Stomach (tissue), 9 donors: ENCODE measurements around the gene LCK. TPM values are rescaled to one million over a fixed set of nuclear protein-coding genes. Genes with fewer than 3 reads are reported as not detected.

ENCODE experiments used
- DNase-seq, 2 donors: peaks; one replicate each; pipeline versions ENCODE4 v3.0.0 to v3.0.0-alpha.2; 2013 to 2019
- H3K27ac ChIP-seq, 5 donors: fragments of 200-600 bp in 4 of 5; sonication (generic) in 4 of 5; one replicate each; pipeline ENCODE4 v1.5.1; 2013 to 2019; ENCODE audit warnings: mild to moderate bottlenecking in 1 of 5, moderate library complexity in 1 of 5
- H3K27me3 ChIP-seq, 3 donors: fragments of 200-600 bp; sonication (generic); one replicate each; pipeline ENCODE4 v1.5.1; 2017 to 2019; ENCODE audit warnings: mixed run types in 1 of 3
- H3K36me3 ChIP-seq, 4 donors: fragments of 200-600 bp; sonication (generic); 1 replicate in 3 of 4; 2 replicates in 1 of 4; pipeline ENCODE4 v1.5.1; 2016 to 2019
- H3K4me1 ChIP-seq, 4 donors: fragments of 200-600 bp; sonication (generic); one replicate each; pipeline ENCODE4 v1.5.1; 2016 to 2019
- H3K4me3 ChIP-seq, 4 donors: fragments of 200-600 bp; sonication (generic) in 3 of 4; one replicate each; pipeline ENCODE4 v1.5.1; 2016 to 2019; ENCODE audit warnings: mild to moderate bottlenecking in 1 of 4
- H3K9me3 ChIP-seq, 4 donors: fragments of 200-600 bp; sonication (generic); one replicate each; pipeline ENCODE4 v1.5.1; 2016 to 2019
- CTCF ChIP-seq, 7 experiments: fragments of 450-650 bp in 4 of 7; fragments of 200-600 bp in 3 of 7; sonication (generic) in 3 of 7; IDR thresholded peaks; one replicate each; pipeline ENCODE4 v1.5.1; 2016 to 2019; ENCODE audit warnings: antibody characterized with exemption in 7 of 7, control low read depth in 2 of 7, mild to moderate bottlenecking in 1 of 7
- EP300 ChIP-seq: sonication (generic); formaldehyde crosslinking; IDR thresholded peaks from one replicate; pipeline ENCODE4 v1.6.1; 2017; ENCODE audit warnings: antibody characterized with exemption
- POLR2A ChIP-seq, 4 donors: fragments of 450-650 bp; IDR thresholded peaks; one replicate each; pipeline ENCODE4 v1.6.1; 2016; ENCODE audit warnings: antibody characterized with exemption in 4 of 4, control low read depth in 2 of 4, mild to moderate bottlenecking in 1 of 4, moderate library complexity in 1 of 4
- POLR2AphosphoS5 ChIP-seq, 3 donors: sonication (generic); formaldehyde crosslinking; IDR thresholded peaks; one replicate each; pipeline ENCODE4 v1.6.1; 2016; ENCODE audit warnings: antibody characterized with exemption in 3 of 3
- WGBS, 5 donors: extraction: QIAGEN DNeasy Blood & Tissue Kit in 3 of 5; methylation state at CpG; one replicate each; pipeline versions ENCODE4 v1.1.5 to v1.1.7; 2013 to 2018; 5-methylcytosine and 5-hydroxymethylcytosine counted together
- intact Hi-C: fragments of 100-400 bp; cut with DNase I; formaldehyde crosslinking; loops from one replicate; pipeline ENCODE4 v1.15.1; 2023; ENCODE audit warnings: low total_unique reads
- polyA plus RNA-seq, 3 donors: library from polyadenylated mRNA; stranded (reverse); fragments of 200-250 nt; gene quantifications; one replicate each; pipeline ENCODE4 v1.2.3, GENCODE V29; 2013
- total RNA-seq, 5 donors: library from RNA; depleted of rRNA; stranded (reverse); fragments of >200 nt; gene quantifications; one replicate each; pipeline versions ENCODE4 v1.1.0 to v1.2.3, GENCODE V29; 2014 to 2016
- donor health status: healthy with polysubstance abuse.
- donor health status: Bipolar disorder and iron deficiency.
- donor health status: healthy.

LCK gene
- total and polyA plus RNA-seq, 8 donors: 0.58 to 6.4 (median 2.2) TPM

GRCh38 chr1:32309960-32310359, 58.9 kb downstream of the LCK start:
- peak overlapping the region in 1 of 5 donors; percentile 30 for H3K27ac ChIP-seq
- H3K27me3 ChIP-seq: no peaks in the 10 kb centered on the region
- peaks cover 0 to 34% (median 23%) of the 10 kb centered on the region in 4 donors for H3K36me3 ChIP-seq
- H3K4me1 ChIP-seq: peaks cover 21 to 46% (median 36%) of the 10 kb centered on the region in 4 donors
- DNase-seq: no peak
- intact Hi-C loops: no loop called here
- no peak overlapping the region for H3K4me3 ChIP-seq
- WGBS, 5 donors: 15 to 44% (median 26%) methylated on average over 1 of the region's 1 CpG
- TF ChIP-seq POLR2AphosphoS5 (IDR thresholded peaks at IDR 0.05) (no peak), POLR2A (IDR thresholded peaks at IDR 0.05) (no peak), CTCF (IDR thresholded peaks at IDR 0.05) (no peak), EP300 (no peak)
- no peaks in the 10 kb centered on the region for H3K9me3 ChIP-seq

GRCh38 chr1:32311709-32312393, 60.8 kb downstream of the LCK start:
- Histone ChIP-seq H3K9me3 (no peaks in the 10 kb centered on the region), H3K4me3 (no peak overlapping the region), H3K36me3 (peaks cover 0 to 21% (median 10%) of the 10 kb centered on the region in 4 donors), H3K4me1 (peaks cover 32 to 56% (median 44%) of the 10 kb centered on the region in 4 donors), H3K27me3 (no peaks in the 10 kb centered on the region), H3K27ac (no peak overlapping the region)
- WGBS, 5 donors: 45 to 59% (median 50%) methylated on average over 2 of the region's 2 CpGs
- TF ChIP-seq CTCF (IDR thresholded peaks at IDR 0.05) (no peak), POLR2AphosphoS5 (IDR thresholded peaks at IDR 0.05) (no peak), POLR2A (IDR thresholded peaks at IDR 0.05) (no peak), EP300 (no peak)
- intact Hi-C loops: no loop called here
- no peak for DNase-seq

GRCh38 chr1:32316903-32317277, 65.8 kb downstream of the LCK start:
- H3K4me1 ChIP-seq: peaks cover 19 to 39% (median 34%) of the 10 kb centered on the region in 4 donors
- no peaks in the 10 kb centered on the region for H3K9me3 ChIP-seq
- H3K27ac ChIP-seq: peak overlapping the region in 1 of 5 donors; percentile 79
- DNase-seq: no peak
- WGBS, 5 donors: 60 to 75% (median 63%) methylated on average over 3 of the region's 3 CpGs
- no peak overlapping the region for H3K4me3 ChIP-seq
- intact Hi-C loops: no loop called here
- TF ChIP-seq POLR2AphosphoS5 (IDR thresholded peaks at IDR 0.05) (no peak), EP300 (no peak), CTCF (IDR thresholded peaks at IDR 0.05) (no peak), POLR2A (IDR thresholded peaks at IDR 0.05) (no peak)
- H3K36me3 ChIP-seq: peaks cover 10 to 50% (median 43%) of the 10 kb centered on the region in 4 donors
- H3K27me3 ChIP-seq: no peaks in the 10 kb centered on the region

GRCh38 chr1:32318127-32318869, 67.2 kb downstream of the LCK start:
- intact Hi-C loops: no loop called here
- Histone ChIP-seq H3K4me1 (peaks cover 30 to 53% (median 46%) of the 10 kb centered on the region in 4 donors), H3K4me3 (no peak overlapping the region), H3K27me3 (no peaks in the 10 kb centered on the region), H3K9me3 (no peaks in the 10 kb centered on the region), H3K27ac (no peak overlapping the region), H3K36me3 (peaks cover 10 to 51% (median 47%) of the 10 kb centered on the region in 4 donors)
- TF ChIP-seq CTCF (IDR thresholded peaks at IDR 0.05) (no peak), POLR2AphosphoS5 (IDR thresholded peaks at IDR 0.05) (no peak)
- DNase-seq: no peak
- 85 to 93% (median 92%) methylated on average over 10 of the region's 10 CpGs for WGBS, 5 donors
